ENCODE measurements around the gene WDR1.
A peak's percentile ranks its signal among the peaks of the same experiment; 100 is the strongest.

Gene WDR1

GRCh38 chr4:10108391-10108790, 8.2 kb downstream of the WDR1 start:
- H3K4me3 ChIP-seq (ENCODE audit: low read depth, low read length), result no peak overlapping the region
- DNase-seq (ENCODE audit: low read depth, low spot score), result no peak
- TF ChIP-seq CTCF (IDR thresholded peaks at IDR 0.05; ENCODE audit: insufficient read depth, low read length, missing control alignments), result no peak
- POLR2A ChIA-PET, result interaction anchor here (3.7 to 3.9 kb wide), 2 partner anchors 9 to 11 kb away, joined by 45 to 72 read pairs; partner anchors contain the start of gene WDR1
- CTCF ChIA-PET, result interaction anchor here (1.9 kb wide), 1 partner anchor 13 kb away, joined by 5 read pairs; no protein-coding TSS in a partner anchor

GRCh38 chr4:10107111-10108091, 9.2 kb downstream of the WDR1 start:
- CTCF ChIA-PET, result interaction anchor here (0.9 to 1.9 kb wide), 2 partner anchors 8 to 12 kb away, joined by 3 to 5 read pairs; no protein-coding TSS in a partner anchor
- DNase-seq (ENCODE audit: low read depth, low spot score), result no peak

GRCh38 chr4:10106421-10107039, 10.1 kb downstream of the WDR1 start:
- DNase-seq (ENCODE audit: low read depth, low spot score), result peak; percentile 93
- H3K4me3 ChIP-seq (ENCODE audit: low read depth, low read length), result peak overlapping the region; percentile 46
- ChIA-PET CTCF (interaction anchor here (0.9 to 1.9 kb wide), 2 partner anchors 9 to 11 kb away, joined by 3 to 5 read pairs; no protein-coding TSS in a partner anchor), POLR2A (interaction anchor here (1.2 to 3.9 kb wide), 4 partner anchors 9 to 13 kb away, joined by 7 to 72 read pairs (median 30); partner anchors contain the start of gene WDR1)
- no peak for TF ChIP-seq CTCF (IDR thresholded peaks at IDR 0.05; ENCODE audit: insufficient read depth, low read length, missing control alignments)

More at GRCh38 chr4:10107111-10108091, 9.2 kb downstream of the WDR1 start:
- H3K4me3 ChIP-seq (ENCODE audit: low read depth, low read length), result no peak overlapping the region
- POLR2A ChIA-PET, result interaction anchor here (1.2 to 3.9 kb wide), 4 partner anchors 8 to 14 kb away, joined by 7 to 72 read pairs (median 30); partner anchors contain the start of gene WDR1
- no peak for TF ChIP-seq CTCF (IDR thresholded peaks at IDR 0.05; ENCODE audit: insufficient read depth, low read length, missing control alignments)

- CTCF ChIA-PET, result interaction anchor here (1.2 kb wide), 1 partner anchor 12 kb away, joined by 4 read pairs; no protein-coding TSS in a partner anchor
- POLR2A ChIA-PET, result interaction anchor here (1.2 to 3.9 kb wide), 4 partner anchors 9 to 13 kb away, joined by 7 to 72 read pairs (median 30); partner anchors contain the start of gene WDR1
- peak overlapping the region; percentile 46 for H3K4me3 ChIP-seq (ENCODE audit: low read depth, low read length)
- TF ChIP-seq CTCF (IDR thresholded peaks at IDR 0.05; ENCODE audit: insufficient read depth, low read length, missing control alignments), result no peak
- no peak for DNase-seq (ENCODE audit: low read depth, low spot score)
Measured at GRCh38 chr4:10105920-10106319, 10.7 kb downstream of the WDR1 start.

GRCh38 chr4:10105421-10105820, 11.2 kb downstream of the WDR1 start:
- DNase-seq (ENCODE audit: low read depth, low spot score), result no peak
- ChIA-PET POLR2A (interaction anchor here (0.9 to 3.9 kb wide), 3 partner anchors 8 to 12 kb away, joined by 3 to 72 read pairs (median 45); partner anchors contain the start of gene WDR1), CTCF (interaction anchor here (1.2 kb wide), 1 partner anchor 12 kb away, joined by 4 read pairs; no protein-coding TSS in a partner anchor)
- no peak overlapping the region for H3K4me3 ChIP-seq (ENCODE audit: low read depth, low read length)
- TF ChIP-seq CTCF (IDR thresholded peaks at IDR 0.05; ENCODE audit: insufficient read depth, low read length, missing control alignments), result no peak
